Measurements from ENCODE around the gene RTN4RL1. TPM values are rescaled to one million over a fixed set of nuclear protein-coding genes. Genes with fewer than 3 reads are reported as not detected.

Gene RTN4RL1
- total and polyA plus RNA-seq, 11 donors: 1.7 to 4.9 (median 2.7) TPM

GRCh38 chr17:1907216-1907631, 117.9 kb downstream of the RTN4RL1 start:
- Histone ChIP-seq H3K27ac (no peak overlapping the region), H3K36me3 (no peaks in the 10 kb centered on the region), H3K27me3 (peaks cover 0 to 44% (median 10%) of the 10 kb centered on the region in 9 donors), H3K4me1 (peaks cover 0 to 28% (median 10%) of the 10 kb centered on the region in 12 donors), H3K9me3 (no peaks in the 10 kb centered on the region), H3K4me3 (no peak overlapping the region)
- 75 to 83% (median 81%) methylated on average over 17 of the region's 17 CpGs for WGBS, 4 donors
- ATAC-seq (no peak), DNase-seq (no peak)
- intact Hi-C loops (cut with DNase I): loop anchor here in 9 of 10 donors (1.0 to 10.0 kb wide), 8 partner anchors 118 to 378 kb away; partner anchors contain the start of genes OVCA2 (in 3 of the 9), RTN4RL1 (in 2 of the 9) and WDR81 (in 1 of the 9)
- TF ChIP-seq POLR2A (IDR thresholded peaks at IDR 0.05) (no peak), CTCF (IDR thresholded peaks at IDR 0.05) (no peak)

GRCh38 chr17:1906662-1907101, 118.5 kb downstream of the RTN4RL1 start:
- peaks cover 0 to 28% (median 10%) of the 10 kb centered on the region in 12 donors for H3K4me1 ChIP-seq
- peaks cover 0 to 44% (median 9%) of the 10 kb centered on the region in 9 donors for H3K27me3 ChIP-seq
- H3K36me3 ChIP-seq: no peaks in the 10 kb centered on the region
- no peak overlapping the region for H3K4me3 ChIP-seq
- WGBS, 4 donors: 38 to 50% (median 42%) methylated on average over 8 of the region's 8 CpGs
- no peak for TF ChIP-seq POLR2A (IDR thresholded peaks at IDR 0.05)
- peak in 1 of 12 donors; percentile 9 for TF ChIP-seq CTCF (IDR thresholded peaks at IDR 0.05)
- no peaks in the 10 kb centered on the region for H3K9me3 ChIP-seq
- ATAC-seq (no peak), DNase-seq (no peak)
- intact Hi-C loops (cut with DNase I): loop anchor here in 9 of 10 donors (1.0 to 10.0 kb wide), 8 partner anchors 119 to 378 kb away; partner anchors contain the start of genes OVCA2 (in 3 of the 9), RTN4RL1 (in 2 of the 9) and WDR81 (in 1 of the 9)
- no peak overlapping the region for H3K27ac ChIP-seq

DNA sequence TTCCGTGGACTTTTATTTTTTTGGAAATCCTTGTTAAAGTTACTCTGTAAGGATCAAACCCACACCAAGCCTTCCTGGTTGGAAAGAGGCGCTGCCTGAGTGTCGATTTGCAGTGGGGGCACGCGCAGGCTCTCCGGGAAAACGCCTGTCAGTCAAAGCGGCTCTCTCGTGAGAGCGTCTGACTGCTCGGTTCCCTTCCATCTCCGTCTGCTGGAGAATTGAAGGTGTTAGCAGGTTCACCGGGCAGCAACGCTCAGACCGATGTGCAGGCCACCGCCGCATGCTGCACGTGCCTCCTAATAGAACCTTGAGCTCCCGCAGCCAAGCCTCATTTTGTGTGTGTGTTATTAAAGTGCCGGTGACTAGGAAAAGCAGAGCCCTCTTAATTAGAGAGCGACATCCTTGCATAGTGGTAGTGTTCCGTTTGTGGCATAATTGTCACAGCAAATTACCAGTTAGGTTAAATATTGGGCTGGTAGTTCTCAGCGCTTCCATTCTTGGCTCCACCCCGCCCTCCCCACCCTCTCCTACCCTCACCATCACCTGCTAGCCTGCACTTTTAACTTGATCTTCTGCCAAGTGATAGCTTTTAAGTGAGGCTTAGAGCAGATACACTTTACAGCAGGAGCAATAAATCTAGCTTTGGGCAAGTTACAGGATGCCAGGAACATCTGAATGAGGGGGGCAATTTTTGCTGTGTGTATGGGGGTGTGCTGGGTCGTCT, 119.8 kb downstream of the RTN4RL1 start:
- Histone ChIP-seq H3K4me1 (peaks cover 0 to 28% (median 10%) of the 10 kb centered on the region in 12 donors), H3K27me3 (peaks cover 0 to 43% (median 9%) of the 10 kb centered on the region in 9 donors), H3K4me3 (no peak overlapping the region), H3K36me3 (no peaks in the 10 kb centered on the region), H3K27ac (no peak overlapping the region), H3K9me3 (no peaks in the 10 kb centered on the region)
- peak in 1 of 5 donors; percentile 43 for DNase-seq
- peak in 3 of 4 donors; percentile 21 to 40 (median 36) for ATAC-seq
- whole genome bisulfite sequencing, 4 donors: 17 to 29% (median 22%) methylated on average over 20 to 25 of the region's 25 CpGs
- TF ChIP-seq POLR2A (IDR thresholded peaks at IDR 0.05): no peak
- TF ChIP-seq CTCF (IDR thresholded peaks at IDR 0.05): no peak
- intact Hi-C loops (cut with DNase I): loop anchor here in 9 of 10 donors (5.0 to 10.0 kb wide), 7 partner anchors 122 to 379 kb away; partner anchors contain the start of genes OVCA2 (in 3 of the 9), RTN4RL1 (in 1 of the 9) and WDR81 (in 1 of the 9)

Data from heart left ventricle (tissue), 16 donors.